A549 (cell line): Measurements from ENCODE around the gene SLC27A2. TPM values are rescaled to one million over a fixed set of nuclear protein-coding genes. Genes with fewer than 3 reads are reported as not detected.

Experiments used
- ATAC-seq, 2 experiments: fragments of 200-7000 bp in 1 of 2; fragments of >200 bp in 1 of 2; cut with Nextera tagmentation in 1 of 2; cut with Tn5 transposase in 1 of 2; 3 replicates each; pipeline versions ENCODE4 v1.8.0 to v1.9.1; 2018 to 2020; ENCODE audit warnings: mild to moderate bottlenecking in 1 of 2, moderate library complexity in 1 of 2
- CTCF ChIA-PET: fragments of 300-600 bp; sonication (Branson Sonifier 250); formaldehyde crosslinking; extraction: SDS; loops from one replicate; lab custom pipeline; 2021; ENCODE audit warnings: antibody characterized with exemption, inconsistent platforms; lab: Yijun Ruan, JAX
- POLR2A ChIA-PET: fragments of 350-600 bp; formaldehyde crosslinking; extraction: SDS; loops from one replicate; lab custom pipeline; 2021; ENCODE audit warnings: antibody characterized with exemption, inconsistent platforms; lab: Yijun Ruan, JAX
- DNase-seq, 2 experiments: peaks; one replicate each; pipeline versions ENCODE4 v3.0.0 to v3.0.0-alpha.2; 2011 to 2016; ENCODE audit warnings: low read depth in 1 of 2, low spot score in 1 of 2
- FAIRE-seq: peaks from 2 replicates; lab custom pipeline; 2011; peaks lifted over from hg19 to GRCh38; lab: Jason Lieb, UNC
- H3K27ac ChIP-seq, 2 experiments: fragments of >200 bp; sonication (Bioruptor Twin); formaldehyde crosslinking; 3 replicates each; pipeline ENCODE4 v1.5.1; 2016 to 2017
- H3K4me1 ChIP-seq: fragments of >200 bp; sonication (Bioruptor Twin); formaldehyde crosslinking; 3 replicates; pipeline ENCODE4 v1.6.1; 2016
- H3K4me2 ChIP-seq: fragments of >200 bp; sonication (Bioruptor Twin); formaldehyde crosslinking; 3 replicates; pipeline ENCODE4 v1.6.1; 2016
- H3K4me3 ChIP-seq: fragments of >200 bp; sonication (Bioruptor Twin); formaldehyde crosslinking; 3 replicates; pipeline ENCODE4 v1.5.1; 2016
- H3K9me3 ChIP-seq: fragments of >200 bp; sonication (Bioruptor Twin); formaldehyde crosslinking; 3 replicates; pipeline ENCODE4 v1.6.1; 2016
- BCL3 ChIP-seq: fragments of >200 bp; sonication (Bioruptor Twin); formaldehyde crosslinking; IDR thresholded peaks from 3 replicates; pipeline ENCODE4 v1.6.1; 2016
- BHLHE40 ChIP-seq: IDR thresholded peaks from 2 replicates; pipeline ENCODE4 v1.6.1; 2012; ENCODE audit warnings: low read depth, low read length, inconsistent platforms
- CBX2 ChIP-seq: fragments of 200-600 bp; sonication (generic); IDR thresholded peaks from 2 replicates; pipeline ENCODE4 v1.6.1; 2016; ENCODE audit warnings: low read depth, mild to moderate bottlenecking, borderline replicate concordance
- CEBPB ChIP-seq, 2 experiments: fragments of >200 bp in 1 of 2; sonication (Bioruptor Twin) in 1 of 2; formaldehyde crosslinking in 1 of 2; IDR thresholded peaks; 2 replicates each; pipeline ENCODE4 v1.6.1; 2012 to 2016
- CHD2 ChIP-seq: fragments of 150-350 bp; IDR thresholded peaks from 2 replicates; pipeline ENCODE4 v1.6.1; 2014; ENCODE audit warnings: low read length; ENCODE audit not compliant: partially characterized antibody
- CHD4 ChIP-seq: fragments of 200-600 bp; sonication (generic); IDR thresholded peaks from 2 replicates; pipeline ENCODE4 v1.6.1; 2016; ENCODE audit warnings: antibody characterized with exemption, mild to moderate bottlenecking, borderline replicate concordance
- CTCF ChIP-seq: fragments of >200 bp; sonication (Bioruptor Twin); formaldehyde crosslinking; IDR thresholded peaks from 3 replicates; pipeline ENCODE4 v1.5.1; 2016
- E2F6 ChIP-seq: IDR thresholded peaks from 2 replicates; pipeline ENCODE4 v1.6.1; 2012; ENCODE audit warnings: low read depth, borderline replicate concordance
- EHF ChIP-seq: fragments of 250-450 bp; sonication (Bioruptor Pico); IDR thresholded peaks from 2 replicates; pipeline ENCODE4 v1.5.0; 2020; ENCODE audit warnings: mild to moderate bottlenecking
- EHMT2 ChIP-seq: fragments of 200-600 bp; sonication (generic); IDR thresholded peaks from 2 replicates; pipeline ENCODE4 v1.6.1; 2016; ENCODE audit warnings: antibody characterized with exemption, low read depth, mild to moderate bottlenecking, moderate library complexity
- FOSB ChIP-seq: fragments of 250-450 bp; sonication (Bioruptor Pico); IDR thresholded peaks from 2 replicates; pipeline ENCODE4 v1.5.0; 2020; ENCODE audit warnings: mild to moderate bottlenecking, moderate library complexity
- HES2 ChIP-seq: fragments of >200 bp; sonication (Bioruptor Twin); formaldehyde crosslinking; IDR thresholded peaks from 2 replicates; pipeline ENCODE4 v1.6.1; 2016
- HMGXB4 ChIP-seq: fragments of 250-450 bp; sonication (Bioruptor Pico); IDR thresholded peaks from 2 replicates; pipeline ENCODE4 v1.5.0; 2021; ENCODE audit warnings: mild to moderate bottlenecking, moderate library complexity, borderline replicate concordance
- HOXA7 ChIP-seq: fragments of 250-450 bp; sonication (Bioruptor Pico); IDR thresholded peaks from 2 replicates; pipeline ENCODE4 v1.5.0; 2020; ENCODE audit warnings: mild to moderate bottlenecking, moderate library complexity
- JUNB ChIP-seq: fragments of >200 bp; sonication (Bioruptor Twin); formaldehyde crosslinking; IDR thresholded peaks from 2 replicates; pipeline ENCODE4 v1.6.1; 2016
- KDM1A ChIP-seq: fragments of 200-600 bp; sonication (generic); IDR thresholded peaks from 2 replicates; pipeline ENCODE4 v1.6.1; 2016; ENCODE audit warnings: low read depth, mild to moderate bottlenecking
- KDM5A ChIP-seq: fragments of 200-600 bp; sonication (generic); IDR thresholded peaks from 2 replicates; pipeline ENCODE4 v1.6.1; 2016; ENCODE audit warnings: antibody characterized with exemption, mild to moderate bottlenecking
- MAFK ChIP-seq: fragments of 450-650 bp; IDR thresholded peaks from 2 replicates; pipeline ENCODE4 v1.6.1; 2014; ENCODE audit not compliant: partially characterized antibody
- MYC ChIP-seq: IDR thresholded peaks from 2 replicates; pipeline ENCODE4 v1.6.1; 2012; ENCODE audit warnings: mild to moderate bottlenecking, inconsistent platforms, low read length, improper control_type of control experiment, borderline replicate concordance
- NFE2L2 ChIP-seq: fragments of 150-350 bp; conservative IDR thresholded peaks from 2 replicates; pipeline ENCODE4 v1.6.1; 2014; ENCODE audit warnings: low read length
- NR3C1 ChIP-seq: fragments of >200 bp; sonication (Bioruptor Twin); formaldehyde crosslinking; IDR thresholded peaks from 3 replicates; pipeline ENCODE4 v1.6.1; 2017
- PBX3 ChIP-seq: IDR thresholded peaks from 2 replicates; pipeline ENCODE4 v1.6.1; 2012
- POLR2AphosphoS2 ChIP-seq: conservative IDR thresholded peaks from 2 replicates; pipeline ENCODE4 v1.6.1; 2012; ENCODE audit warnings: low read length, improper control_type of control experiment, inconsistent platforms
- RAD21 ChIP-seq, 2 experiments: fragments of >200 bp in 1 of 2; sonication (Bioruptor Twin) in 1 of 2; formaldehyde crosslinking in 1 of 2; IDR thresholded peaks in 1 of 2; conservative IDR thresholded peaks in 1 of 2; 2 replicates in 1 of 2; 3 replicates in 1 of 2; pipeline ENCODE4 v1.6.1; 2012 to 2018; ENCODE audit warnings: inconsistent platforms in 1 of 2
- RNF2 ChIP-seq: fragments of 200-600 bp; sonication (generic); IDR thresholded peaks from 2 replicates; pipeline ENCODE4 v1.6.1; 2016; ENCODE audit warnings: low read depth, mild to moderate bottlenecking, antibody characterized with exemption, moderate library complexity, borderline replicate concordance
- SMC3 ChIP-seq: fragments of >200 bp; sonication (Bioruptor Twin); formaldehyde crosslinking; IDR thresholded peaks from 3 replicates; pipeline ENCODE4 v1.6.1; 2018; ENCODE audit warnings: inconsistent platforms
- SREBF2 ChIP-seq: fragments of 450-650 bp; IDR thresholded peaks from 2 replicates; pipeline ENCODE4 v1.6.1; 2014; ENCODE audit warnings: mild to moderate bottlenecking, moderate library complexity
- ZC3H11A ChIP-seq: fragments of 450-650 bp; IDR thresholded peaks from 2 replicates; pipeline ENCODE4 v1.6.1; 2014; ENCODE audit warnings: antibody characterized with exemption, mild to moderate bottlenecking
- WGBS: methylation state at CpG from one replicate; pipeline ENCODE4 v1.1.6; 2017; ENCODE audit errors: missing lambda C conversion rate; 5-methylcytosine and 5-hydroxymethylcytosine counted together
- polyA plus RNA-seq, 4 experiments: library from polyadenylated mRNA; depleted of rRNA in 3 of 4; stranded (reverse); fragments of >200 nt; fragmentation: RNase III in 1 of 4; extraction: RNeasy Plus Mini Kit Qiagen cat#74134 plus additional on column Dnase treatment in 1 of 4; gene quantifications; 2 replicates in 3 of 4; 3 replicates in 1 of 4; pipeline ENCODE4 v1.2.3, GENCODE V29; 2011 to 2017

SLC27A2 gene
- polyA plus RNA-seq, 2 of the 4 experiments (the other 2 are of a cell fraction) = 36.0 to 44.1 TPM

GRCh38 chr15:50137893-50138292 is 44.1 kb upstream of the SLC27A2 start:
- no peak for FAIRE-seq
- ATAC-seq = peak; percentile 55 to 57
- POLR2A ChIA-PET = interaction anchor here (0.7 to 1.0 kb wide), 2 partner anchors 28 to 217 kb away, joined by 3 to 4 read pairs; partner anchors contain the start of gene GABPB1

GRCh38 chr15:50138391-50138790 is 43.6 kb upstream of the SLC27A2 start:
- Histone ChIP-seq H3K4me3 (no peak overlapping the region), H3K4me1 (peaks cover 52% of the 10 kb centered on the region), H3K27ac (peak overlapping the region; percentile 69 to 86), H3K4me2 (0 out of 3 replicates have a peak overlapping the region, but pooled peaks have one; percentile 73), H3K9me3 (no peaks in the 10 kb centered on the region)
- DNase-seq (peak in 1 of 2 experiments; percentile 51), FAIRE-seq (no peak), ATAC-seq (0 out of 6 replicates have a peak, but pooled peaks of 1 of the 2 experiments have one; percentile 13)
- ChIA-PET CTCF (interaction anchor here (0.9 to 1.9 kb wide), 4 partner anchors 7 to 903 kb away, joined by 3 to 13 read pairs (median 9); no protein-coding TSS in a partner anchor), POLR2A (no interaction called here)
- TF ChIP-seq NR3C1 (no peak), BCL3 (no peak), KDM5A (no peak), EHF (CRISPR knock-in tag) (no peak), CHD2 (no peak), CBX2 (no peak), MAFK (no peak), ZC3H11A (no peak), CEBPB (IDR thresholded peaks at IDR 0.05) (no peak), RAD21 (conservative IDR thresholded peaks at IDR 0.05 in 1 of 2, IDR thresholded peaks at IDR 0.05 in 1 of 2) (peak; percentile 34 to 62; a peak in 3 of 5 replicates), KDM1A (no peak), SMC3 (peak; percentile 41), EHMT2 (no peak), NFE2L2 (no peak), SREBF2 (no peak), CTCF (peak; percentile 31; the same call in 2 of the 3 replicates), HMGXB4 (CRISPR knock-in tag) (no peak)

More at GRCh38 chr15:50137893-50138292, 44.1 kb upstream of the SLC27A2 start:
- WGBS = 97% methylated on average over 2 of the region's 2 CpGs
- peak overlapping the region; percentile 73 for H3K4me2 ChIP-seq
- TF ChIP-seq ZC3H11A (no peak), MYC (0 out of 2 replicates have a peak, but pooled peaks have one; percentile 0), CHD2 (no peak), POLR2AphosphoS2 (no peak)
- H3K4me1 ChIP-seq = peaks cover 52% of the 10 kb centered on the region
- no peaks in the 10 kb centered on the region for H3K9me3 ChIP-seq
- H3K4me3 ChIP-seq = peak overlapping the region; percentile 4; the same call in 1 of the 3 replicates
- peak overlapping the region; percentile 69 to 86 for H3K27ac ChIP-seq
- CTCF ChIA-PET = interaction anchor here (0.9 to 1.9 kb wide), 7 partner anchors 8 to 903 kb away, joined by 3 to 13 read pairs (median 6); no protein-coding TSS in a partner anchor
- DNase-seq = no peak

GRCh38 chr15:50140098-50140497 is 41.9 kb upstream of the SLC27A2 start:
- Histone ChIP-seq H3K27ac (no peak overlapping the region; a peak in 1 of 6 replicates), H3K9me3 (no peaks in the 10 kb centered on the region), H3K4me2 (no peak overlapping the region), H3K4me1 (peaks cover 42% of the 10 kb centered on the region), H3K4me3 (no peak overlapping the region)
- ATAC-seq (no peak), DNase-seq (no peak), FAIRE-seq (no peak)
- CTCF ChIA-PET = interaction anchor here (0.6 to 2.8 kb wide), 5 partner anchors 8 to 1174 kb away, joined by 3 to 9 read pairs (median 3); no protein-coding TSS in a partner anchor
- 0% methylated on average over 1 of the region's 1 CpG for WGBS
- POLR2A ChIA-PET = no interaction called here
- no peak for TF ChIP-seq BHLHE40
- no peak for TF ChIP-seq RNF2
- no peak for TF ChIP-seq HOXA7 (CRISPR knock-in tag)
- no peak for TF ChIP-seq CHD4
- no peak for TF ChIP-seq PBX3
- no peak for TF ChIP-seq EHF (CRISPR knock-in tag)
- no peak for TF ChIP-seq ZC3H11A
- TF ChIP-seq HES2 = no peak
- TF ChIP-seq RAD21 (conservative IDR thresholded peaks at IDR 0.05 in 1 of 2, IDR thresholded peaks at IDR 0.05 in 1 of 2) = no peak
- TF ChIP-seq MAFK = no peak
- no peak for TF ChIP-seq CEBPB (IDR thresholded peaks at IDR 0.05)
- no peak for TF ChIP-seq CBX2
- no peak for TF ChIP-seq E2F6
- no peak for TF ChIP-seq JUNB
- TF ChIP-seq FOSB = no peak
